Activated T-cell treated with anti-CD3 and anti-CD28 coated beads, Interleukin-2, amount 50 U/mL, for 72 hours (primary cell): Measurements from ENCODE around the gene DNASE1L2. TPM values are rescaled to one million over a fixed set of nuclear protein-coding genes. Genes with fewer than 3 reads are reported as not detected.

Experiments
- ATAC-seq, 2 donors: fragments of 150-1000 bp; cut with Tn5 transposase; replicated peaks in 1 of 2; 2 replicates each; pipeline ENCODE4 v1.10.0; 2021; ENCODE audit warnings: moderate library complexity in 2 of 2, mild to moderate bottlenecking in 1 of 2
- DNase-seq, 2 donors: peaks; one replicate each; pipeline ENCODE4 v3.0.0; 2021 to 2022; ENCODE audit warnings: mixed read lengths in 1 of 2
- H3K27ac Mint-ChIP-seq: one replicate; pipeline ENCODE4 v1.8.0; 2022; ENCODE audit warnings: mild to moderate bottlenecking, moderate library complexity, mixed read lengths
- H3K27me3 Mint-ChIP-seq: one replicate; pipeline ENCODE4 v1.8.0; 2022; ENCODE audit warnings: low read depth, mixed read lengths
- H3K36me3 Mint-ChIP-seq, 2 donors: one replicate each; pipeline ENCODE4 v1.8.0; 2022; ENCODE audit warnings: mixed read lengths in 2 of 2, mild to moderate bottlenecking in 1 of 2; ENCODE audit not compliant: insufficient read depth in 2 of 2
- H3K4me1 Mint-ChIP-seq: one replicate; pipeline ENCODE4 v1.8.0; 2022; ENCODE audit warnings: low read depth, mixed read lengths
- H3K4me3 Mint-ChIP-seq, 2 donors: one replicate each; pipeline ENCODE4 v1.8.0; 2022; ENCODE audit warnings: mild to moderate bottlenecking in 2 of 2, mixed read lengths in 2 of 2, moderate library complexity in 2 of 2
- H3K9me3 Mint-ChIP-seq, 2 donors: one replicate each; pipeline ENCODE4 v1.8.0; 2022; ENCODE audit warnings: mixed read lengths in 2 of 2
- total RNA-seq, 2 donors: library from RNA; stranded (reverse); gene quantifications; one replicate each; pipeline ENCODE4 v1.2.3, GENCODE V29; 2022

DNASE1L2 gene
- total RNA-seq, 2 donors from 2014 or later, result 1.1 TPM

DNA sequence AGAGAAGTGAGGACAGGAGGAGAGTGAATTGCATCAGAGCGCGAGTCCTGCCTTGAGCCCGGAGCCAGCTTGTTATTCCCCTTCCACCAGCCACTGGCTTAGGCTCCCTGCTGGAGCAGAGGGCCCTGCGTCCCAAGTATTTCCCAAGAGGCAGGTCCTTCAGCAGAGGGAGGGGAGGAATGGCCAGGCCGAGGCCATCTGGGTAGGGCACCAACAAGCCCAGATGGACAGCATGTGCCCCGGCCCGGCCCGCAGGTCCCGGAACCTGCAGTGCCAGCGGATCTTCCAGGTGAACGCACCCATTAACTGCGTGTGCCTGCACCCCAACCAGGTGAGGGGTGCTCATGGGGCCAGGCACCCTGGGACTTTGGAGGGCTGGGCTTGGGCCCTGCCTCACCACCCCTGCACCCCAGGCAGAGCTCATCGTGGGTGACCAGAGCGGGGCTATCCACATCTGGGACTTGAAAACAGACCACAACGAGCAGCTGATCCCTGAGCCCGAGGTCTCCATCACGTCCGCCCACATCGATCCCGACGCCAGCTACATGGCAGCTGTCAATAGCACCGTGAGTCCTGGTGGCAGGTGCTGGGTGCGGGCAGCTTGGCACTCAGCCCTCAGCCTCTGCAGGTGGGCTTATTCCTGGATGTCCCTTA lies 29.3 kb upstream of the DNASE1L2 start:
- Mint-ChIP-seq H3K36me3 (peaks cover 2 to 7% of the 10 kb centered on the region in 2 donors), H3K9me3 (no peaks in the 10 kb centered on the region), H3K4me1 (peaks cover 27% of the 10 kb centered on the region), H3K27me3 (no peaks in the 10 kb centered on the region), H3K27ac (peak overlapping the region; percentile 68), H3K4me3 (peak overlapping the region; percentile 84 to 89)
- no peak for DNase-seq
- no peak for ATAC-seq

DNA sequence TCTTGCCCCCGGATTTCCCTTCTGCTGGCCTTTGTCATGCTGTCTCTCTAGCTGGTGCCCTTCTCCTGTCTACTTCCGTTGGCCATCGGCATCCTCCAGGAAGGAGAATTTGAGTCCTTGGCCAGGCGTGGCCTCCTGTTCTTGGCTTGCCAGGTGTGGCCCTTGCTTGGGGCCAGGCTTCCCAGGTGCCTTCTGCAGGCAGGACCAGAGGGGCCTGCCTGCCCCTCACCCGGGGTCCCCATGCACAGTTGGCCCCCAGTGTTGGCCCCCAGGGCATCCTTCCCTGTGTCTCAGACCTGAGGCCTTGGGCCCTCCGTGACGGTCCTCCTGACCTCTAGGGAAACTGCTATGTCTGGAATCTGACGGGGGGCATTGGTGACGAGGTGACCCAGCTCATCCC lies 28.4 kb upstream of the DNASE1L2 start:
- no peak for ATAC-seq
- H3K4me3 Mint-ChIP-seq, result peak overlapping the region; percentile 57 to 89
- peaks cover 37% of the 10 kb centered on the region for H3K4me1 Mint-ChIP-seq

DNA sequence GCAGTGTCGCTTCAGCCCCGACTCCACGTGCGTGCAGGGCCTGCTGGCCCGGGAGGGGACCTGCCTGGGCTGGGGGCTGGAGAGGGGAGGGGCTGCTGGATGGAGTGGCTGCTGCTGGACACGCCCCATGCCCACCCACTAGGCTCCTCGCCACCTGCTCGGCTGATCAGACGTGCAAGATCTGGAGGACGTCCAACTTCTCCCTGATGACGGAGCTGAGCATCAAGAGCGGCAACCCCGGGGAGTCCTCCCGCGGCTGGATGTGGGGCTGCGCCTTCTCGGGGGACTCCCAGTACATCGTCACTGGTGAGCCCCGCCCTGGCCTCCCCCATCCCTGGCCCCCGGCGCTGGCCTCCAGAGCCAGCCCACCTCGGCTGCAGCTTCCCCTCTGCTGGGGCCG lies 27.9 kb upstream of the DNASE1L2 start:
- H3K9me3 Mint-ChIP-seq, result no peaks in the 10 kb centered on the region
- H3K4me3 Mint-ChIP-seq, result peak overlapping the region in 1 of 2 donors; percentile 89
- ATAC-seq (no peak), DNase-seq (no peak)
- H3K27me3 Mint-ChIP-seq, result no peaks in the 10 kb centered on the region
- H3K27ac Mint-ChIP-seq, result no peak overlapping the region
- peaks cover 2 to 7% of the 10 kb centered on the region in 2 donors for H3K36me3 Mint-ChIP-seq
- H3K4me1 Mint-ChIP-seq, result peaks cover 41% of the 10 kb centered on the region

More for the DNA sequence above, 28.4 kb upstream of the DNASE1L2 start:
- Mint-ChIP-seq H3K27ac (no peak overlapping the region), H3K9me3 (no peaks in the 10 kb centered on the region), H3K36me3 (peaks cover 2 to 7% of the 10 kb centered on the region in 2 donors), H3K27me3 (no peaks in the 10 kb centered on the region)
- DNase-seq, result no peak

DNA sequence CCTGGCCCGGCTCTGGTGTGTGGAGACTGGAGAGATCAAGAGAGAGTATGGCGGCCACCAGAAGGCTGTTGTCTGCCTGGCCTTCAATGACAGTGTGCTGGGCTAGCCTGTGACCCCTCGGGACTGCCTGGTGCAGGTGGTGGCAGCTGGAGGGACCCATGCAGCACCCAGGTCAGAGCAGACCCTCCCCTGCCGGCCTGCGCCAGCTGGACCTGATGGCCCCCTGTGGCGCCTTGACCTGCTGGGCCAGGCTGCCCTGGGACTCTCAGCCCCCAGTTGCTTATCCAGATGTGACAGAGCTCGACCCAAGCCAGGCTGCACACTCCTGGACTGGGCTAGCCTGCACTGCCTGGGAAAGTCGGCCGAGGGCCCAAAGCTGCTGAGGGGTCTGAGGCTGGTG lies 27.5 kb upstream of the DNASE1L2 start:
- no peak for ATAC-seq
- H3K9me3 Mint-ChIP-seq, result no peaks in the 10 kb centered on the region

DNA sequence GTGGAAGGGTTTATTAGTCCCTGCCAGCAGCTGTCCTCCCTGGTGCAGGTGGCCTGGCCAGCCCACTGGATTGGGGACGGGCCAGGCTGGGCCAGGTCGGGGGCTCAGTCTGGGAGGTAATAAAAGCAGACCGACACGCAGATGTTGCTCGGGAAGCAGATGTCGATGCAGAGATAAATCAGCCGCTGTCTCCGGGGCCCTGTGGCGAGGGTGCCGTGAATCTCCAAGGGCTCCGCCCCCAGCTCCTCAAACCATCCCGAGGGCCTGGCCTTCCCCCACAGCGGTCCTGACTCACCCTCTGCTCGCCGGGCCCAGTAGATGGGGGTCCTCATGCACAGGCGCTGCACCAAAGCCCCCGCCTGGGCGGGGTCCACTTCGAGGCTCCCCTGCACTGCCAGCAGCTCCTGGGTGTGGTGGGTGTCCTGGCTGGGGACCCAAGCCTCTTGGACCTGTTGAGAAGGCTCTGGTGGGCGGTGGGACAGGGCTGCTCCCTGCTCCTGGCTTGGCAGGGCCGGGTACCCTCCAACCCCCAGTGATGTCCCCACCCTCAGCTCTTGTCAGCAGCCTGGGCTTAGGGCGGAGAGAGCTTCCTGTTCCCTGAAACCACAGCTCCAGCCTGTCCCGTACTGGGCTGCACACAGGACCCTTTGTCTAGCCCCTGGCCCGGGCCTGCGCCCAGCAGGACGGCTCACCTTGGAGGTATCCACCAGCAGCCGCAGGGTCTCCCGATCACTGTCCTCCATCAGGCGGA lies 26.8 kb upstream of the DNASE1L2 start:
- Mint-ChIP-seq H3K4me1 (peaks cover 42% of the 10 kb centered on the region), H3K36me3 (peaks cover 2 to 7% of the 10 kb centered on the region in 2 donors), H3K27ac (no peak overlapping the region), H3K27me3 (no peaks in the 10 kb centered on the region), H3K4me3 (no peak overlapping the region), H3K9me3 (no peaks in the 10 kb centered on the region)
- ATAC-seq (no peak), DNase-seq (no peak)

More for the DNA sequence above, 27.5 kb upstream of the DNASE1L2 start:
- no peak overlapping the region for H3K27ac Mint-ChIP-seq
- H3K36me3 Mint-ChIP-seq, result peaks cover 2 to 7% of the 10 kb centered on the region in 2 donors
- H3K4me3 Mint-ChIP-seq, result no peak overlapping the region
- no peaks in the 10 kb centered on the region for H3K27me3 Mint-ChIP-seq
- DNase-seq, result no peak
- H3K4me1 Mint-ChIP-seq, result peaks cover 46% of the 10 kb centered on the region

DNA sequence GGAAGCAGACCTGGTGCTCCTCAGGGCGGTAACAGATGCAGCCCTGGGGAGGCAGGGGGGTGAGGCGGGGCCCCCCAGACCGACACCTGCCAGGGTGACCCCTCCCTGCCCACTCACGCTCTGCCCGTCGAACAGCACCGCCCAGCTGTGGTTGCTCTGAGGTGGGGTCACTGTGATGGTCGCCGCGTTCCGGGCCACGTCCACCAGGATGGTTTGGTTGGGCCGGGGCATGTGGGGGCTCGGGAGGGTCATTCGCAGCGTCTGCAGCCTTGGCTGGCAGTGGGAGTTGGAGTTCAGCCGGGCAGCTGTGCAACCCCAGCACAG lies 26.3 kb upstream of the DNASE1L2 start:
- ATAC-seq, result no peak
- Mint-ChIP-seq H3K27me3 (no peaks in the 10 kb centered on the region), H3K27ac (no peak overlapping the region)

DNA sequence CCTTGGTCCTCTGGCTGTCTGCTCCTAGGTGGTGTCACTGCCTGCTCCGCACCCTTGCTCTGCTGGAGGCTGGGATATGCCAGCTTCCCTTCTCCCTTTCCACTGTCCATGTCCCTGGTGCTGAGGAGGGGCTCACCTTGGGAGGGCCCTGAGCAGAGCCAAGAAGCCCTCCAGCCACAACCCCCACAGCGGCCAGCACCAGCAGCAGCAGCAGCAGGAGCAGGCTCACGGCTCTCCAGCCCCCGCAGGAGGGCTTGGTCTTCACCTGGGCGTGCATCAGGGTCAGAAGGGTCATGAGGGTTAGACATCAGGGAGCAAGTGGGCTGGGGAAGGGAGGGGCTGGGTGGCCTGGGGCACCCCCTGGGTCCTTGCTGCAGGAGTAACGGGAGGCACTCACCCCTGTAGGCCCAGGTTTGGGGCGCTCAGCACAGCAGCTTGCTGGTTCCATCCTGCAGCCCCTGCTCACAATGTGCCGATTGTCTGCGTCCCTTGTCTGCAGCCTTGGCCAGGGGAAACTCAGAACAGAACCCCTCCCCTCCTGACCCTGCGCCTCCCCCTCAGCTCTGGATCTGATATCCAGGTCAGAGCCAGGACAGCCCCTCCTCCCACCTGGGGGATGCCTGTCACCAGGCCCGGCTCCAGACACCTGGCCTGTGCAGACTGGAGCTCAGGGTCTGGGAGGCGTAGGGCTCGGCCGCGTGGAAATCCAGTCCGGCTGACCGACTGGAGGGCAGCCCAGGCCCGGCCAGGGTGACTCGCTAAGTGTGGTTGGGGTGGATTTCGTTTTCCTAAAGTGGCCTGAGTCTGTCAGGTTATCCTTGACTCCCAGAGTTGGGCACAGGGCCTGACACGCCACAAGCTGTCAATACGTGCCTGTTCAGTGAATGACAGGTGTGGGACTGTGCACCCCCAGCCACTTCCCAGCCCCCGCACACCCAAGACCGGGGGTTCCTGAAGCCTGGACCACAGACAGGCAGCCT lies 25.6 kb upstream of the DNASE1L2 start, which contains the start of gene BRICD5:
TSS of gene BRICD5 (minus strand) at position 478 of the 980 bp plus-strand sequence. CDS start at position 448, 30 bp downstream.
- H3K27me3 Mint-ChIP-seq, result no peaks in the 10 kb centered on the region
- no peaks in the 10 kb centered on the region for H3K9me3 Mint-ChIP-seq
- H3K4me1 Mint-ChIP-seq, result peaks cover 38% of the 10 kb centered on the region
- no peak for ATAC-seq
- peak within 1 kb of the TSS in 1 of 2 donors; percentile 45 for H3K4me3 Mint-ChIP-seq
- no peak within 1 kb of the TSS for H3K27ac Mint-ChIP-seq
- H3K36me3 Mint-ChIP-seq, result peaks cover 2 to 7% of the 10 kb centered on the region in 2 donors
- DNase-seq, result no peak

More for the DNA sequence above, 26.3 kb upstream of the DNASE1L2 start:
- no peak for DNase-seq
- peaks cover 38% of the 10 kb centered on the region for H3K4me1 Mint-ChIP-seq
- H3K9me3 Mint-ChIP-seq, result no peaks in the 10 kb centered on the region
- H3K36me3 Mint-ChIP-seq, result peaks cover 2 to 7% of the 10 kb centered on the region in 2 donors
- H3K4me3 Mint-ChIP-seq, result no peak overlapping the region

DNA sequence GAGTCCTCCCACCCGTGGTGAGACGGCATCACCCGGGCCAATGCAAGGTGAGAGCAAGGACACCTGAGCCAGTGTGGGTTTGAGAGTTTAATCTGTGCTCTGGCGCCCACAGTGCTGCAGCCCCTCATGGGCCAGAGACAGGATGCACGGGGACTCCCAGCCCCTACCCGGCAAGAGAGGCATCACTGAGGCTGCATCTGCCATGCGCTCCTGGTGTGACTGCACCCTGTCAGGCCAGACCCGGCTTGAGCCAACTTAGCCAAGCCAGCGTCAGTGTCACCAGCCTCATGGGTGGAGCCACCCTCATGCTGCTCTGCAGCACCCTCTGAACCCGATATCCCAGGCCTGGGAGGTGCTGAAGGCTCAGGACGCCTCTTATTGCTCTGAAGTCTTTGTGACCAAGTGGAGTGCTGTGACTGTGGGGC lies 24.3 kb upstream of the DNASE1L2 start:
- H3K9me3 Mint-ChIP-seq, result no peaks in the 10 kb centered on the region
- ATAC-seq (no peak), DNase-seq (no peak)
- H3K27ac Mint-ChIP-seq, result no peak overlapping the region
- H3K36me3 Mint-ChIP-seq, result peaks cover 2 to 7% of the 10 kb centered on the region in 2 donors
- H3K4me3 Mint-ChIP-seq, result peak overlapping the region; percentile 45 to 63
- H3K4me1 Mint-ChIP-seq, result peaks cover 43% of the 10 kb centered on the region
- no peaks in the 10 kb centered on the region for H3K27me3 Mint-ChIP-seq

DNA sequence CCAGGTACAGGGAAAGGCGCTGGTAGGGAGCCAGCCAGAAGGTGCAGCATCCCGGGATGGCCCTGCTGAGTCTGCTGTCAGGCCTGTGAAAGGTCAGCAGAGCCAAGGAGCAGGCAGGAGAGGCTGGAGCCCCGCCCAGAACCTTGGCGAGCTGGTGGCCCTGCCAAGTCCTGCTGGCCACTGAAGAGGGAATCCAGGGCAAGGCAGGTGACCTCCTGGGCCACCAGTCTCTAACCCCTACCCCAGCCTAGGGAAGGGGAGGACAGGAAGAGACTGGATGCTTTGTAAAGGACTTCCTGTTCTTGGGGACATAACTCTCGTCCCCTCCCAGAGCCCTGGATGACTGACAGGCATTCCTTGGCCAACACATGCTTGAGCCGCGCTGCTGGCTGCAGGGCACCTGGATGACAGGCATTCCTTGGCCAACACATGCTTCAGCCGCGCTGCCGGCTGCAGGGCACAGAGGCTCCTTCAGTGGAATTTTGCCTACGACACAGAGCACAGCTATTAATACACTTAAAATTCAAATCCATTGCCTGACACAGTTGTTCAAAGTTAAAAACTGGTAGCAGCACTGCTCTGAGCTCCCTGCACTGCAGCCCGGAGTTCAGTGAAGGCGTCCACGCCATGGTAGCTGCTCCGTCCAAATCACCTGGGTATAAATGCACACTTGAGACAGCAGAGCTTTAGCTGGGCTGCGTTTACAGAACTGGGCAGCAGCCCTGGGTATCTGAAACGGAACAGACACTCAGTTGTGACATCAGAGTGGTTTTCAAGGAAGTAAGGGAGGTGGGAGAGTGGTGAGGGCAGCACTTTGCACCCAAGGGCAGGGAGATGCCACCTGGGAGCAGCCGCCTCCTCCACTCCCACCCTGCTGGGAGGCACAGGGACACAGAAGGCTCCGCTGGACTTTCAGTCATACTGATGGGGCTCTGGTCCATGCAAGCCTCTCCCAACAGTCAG lies 23.6 kb upstream of the DNASE1L2 start:
- no peak for DNase-seq
- ATAC-seq, result no peak
- Mint-ChIP-seq H3K27ac (no peak overlapping the region), H3K27me3 (no peaks in the 10 kb centered on the region), H3K9me3 (no peaks in the 10 kb centered on the region), H3K4me3 (peak overlapping the region; percentile 86 to 92), H3K4me1 (peaks cover 42% of the 10 kb centered on the region), H3K36me3 (peaks cover 2 to 3% of the 10 kb centered on the region in 2 donors)

DNA sequence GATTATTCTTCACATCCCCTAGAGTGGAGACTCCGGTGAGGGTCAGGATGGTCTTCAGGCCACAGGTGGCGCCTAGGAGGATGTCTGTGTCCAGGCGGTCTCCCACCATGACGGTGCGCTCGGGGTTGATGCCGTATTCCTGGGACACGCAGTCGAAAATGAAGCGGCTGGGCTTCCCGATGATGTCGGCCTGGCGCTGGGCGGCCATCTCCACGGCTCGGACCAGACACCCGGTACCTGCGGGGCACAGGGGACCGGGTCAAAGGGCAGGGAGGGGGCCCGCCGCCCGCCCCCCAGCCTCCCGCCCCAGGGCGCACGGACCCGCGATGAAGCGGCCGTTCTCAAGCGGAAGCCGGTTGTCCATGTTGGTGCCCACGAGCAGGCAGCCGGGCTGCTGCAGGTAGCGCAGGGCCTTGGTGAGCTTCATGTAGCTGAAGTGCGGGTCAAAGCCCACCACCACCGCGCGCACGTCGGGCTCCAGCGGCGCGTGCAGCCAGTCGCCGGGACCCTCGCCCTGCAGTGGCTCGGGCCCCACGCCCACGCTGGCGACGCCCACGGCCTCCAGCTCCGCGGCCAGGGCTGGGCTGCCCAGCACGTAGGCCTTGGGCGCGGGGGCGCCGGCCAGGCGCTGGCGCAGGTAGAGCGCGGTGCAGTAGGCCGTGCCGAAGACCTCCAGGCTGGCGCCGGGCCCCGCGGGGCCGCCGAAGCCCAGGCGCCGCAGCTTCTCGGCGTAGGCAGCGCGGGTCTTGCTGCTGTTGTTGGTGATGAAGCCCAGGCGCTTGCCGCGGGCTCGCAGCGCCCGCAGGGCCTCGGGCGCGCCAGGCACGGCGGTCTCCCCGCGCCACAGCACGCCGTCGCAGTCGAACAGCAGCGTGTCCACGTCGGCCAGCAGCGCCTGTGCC lies 22.2 kb upstream of the DNASE1L2 start:
- Mint-ChIP-seq H3K9me3 (no peaks in the 10 kb centered on the region), H3K4me1 (peaks cover 39% of the 10 kb centered on the region), H3K27me3 (no peaks in the 10 kb centered on the region), H3K4me3 (peak overlapping the region; percentile 86 to 92), H3K36me3 (peaks cover 0 to 1% of the 10 kb centered on the region in 2 donors), H3K27ac (peak overlapping the region; percentile 75)
- ATAC-seq, result peak in 1 of 2 donors; percentile 4
- DNase-seq, result peak in 1 of 2 donors; percentile 33

DNA sequence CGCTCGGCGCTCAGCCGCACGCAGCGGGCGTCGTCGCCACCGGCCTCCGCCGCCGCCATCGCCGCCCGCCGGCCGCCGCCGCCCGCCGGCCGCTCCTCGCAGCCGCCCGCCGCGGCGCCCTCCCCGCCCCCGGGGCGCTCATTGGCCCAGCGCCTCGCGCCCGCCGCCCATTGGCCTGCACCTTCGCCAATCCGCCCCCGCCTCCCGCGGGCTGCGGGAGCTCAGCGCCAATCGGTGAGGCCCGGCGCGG lies 21.6 kb upstream of the DNASE1L2 start, which contains the start of gene PGP:
TSS of gene PGP (minus strand) at position 122 of the 250 bp plus-strand sequence. CDS start at position 59, 63 bp downstream.
- no peaks in the 10 kb centered on the region for H3K27me3 Mint-ChIP-seq
- peaks cover 0 to 1% of the 10 kb centered on the region in 2 donors for H3K36me3 Mint-ChIP-seq
- ATAC-seq (peak; percentile 91 to 93), DNase-seq (no peak)
- H3K4me1 Mint-ChIP-seq, result peaks cover 39% of the 10 kb centered on the region
- H3K4me3 Mint-ChIP-seq, result peak within 1 kb of the TSS; percentile 89 to 92
- H3K27ac Mint-ChIP-seq, result peak within 1 kb of the TSS; percentile 75
- no peaks in the 10 kb centered on the region for H3K9me3 Mint-ChIP-seq
